GM06990 (cell line): ENCODE measurements around the gene BCLAF3.

Source experiments
- DNase-seq: peaks from one replicate; pipeline ENCODE4 v3.0.0-alpha.2; 2011; ENCODE audit not compliant: insufficient read length; ENCODE audit errors: extremely low read depth
- H3K27me3 ChIP-seq: replicated peaks from 2 replicates; pipeline ENCODE4 v1.6.0; 2011; ENCODE audit warnings: low read length; ENCODE audit not compliant: control insufficient read depth, insufficient read depth
- H3K36me3 ChIP-seq: 2 replicates; pipeline ENCODE4 v1.5.1; 2011; ENCODE audit warnings: low read length; ENCODE audit not compliant: control insufficient read depth, insufficient read depth
- H3K4me3 ChIP-seq: replicated peaks from 2 replicates; pipeline ENCODE4 v1.5.1; 2011; ENCODE audit warnings: low read depth, mild to moderate bottlenecking, control low read depth, low read length
- TF ChIP-seq, protein P1 (sequence below): IDR thresholded peaks from 2 replicates; pipeline ENCODE4 v1.5.1; 2011; ENCODE audit warnings: low read length, control low read depth, mild to moderate bottlenecking, inconsistent platforms; ENCODE audit not compliant: insufficient read depth, poor library complexity, severe bottlenecking

The BCLAF3 gene

DNA sequence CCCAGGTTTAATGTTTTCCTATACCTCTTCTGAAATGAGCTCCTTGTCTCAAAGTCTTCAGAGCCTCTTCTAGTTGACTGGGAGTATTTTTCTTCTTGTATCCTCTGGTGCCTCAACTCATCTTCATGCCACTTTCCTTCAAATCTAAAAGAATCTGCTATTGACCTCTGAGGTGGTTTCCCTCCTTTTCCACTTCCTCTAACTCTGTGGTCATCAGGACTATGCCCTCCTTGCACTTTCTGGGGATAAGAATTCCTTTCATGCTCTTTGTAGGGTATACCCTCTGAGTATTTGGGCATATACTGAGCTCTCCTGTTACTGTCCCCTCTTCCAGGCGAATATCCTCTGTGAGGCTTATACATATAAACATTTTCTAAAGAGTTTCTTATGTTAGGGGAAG, 24.8 kb downstream of the BCLAF3 start:
- H3K27me3 ChIP-seq, result no peaks in the 10 kb centered on the region
- no peak overlapping the region for H3K4me3 ChIP-seq
- no peaks in the 10 kb centered on the region; the same call in 1 of the 2 replicates for H3K36me3 ChIP-seq
- no peak for DNase-seq
- TF ChIP-seq, protein P1, sequence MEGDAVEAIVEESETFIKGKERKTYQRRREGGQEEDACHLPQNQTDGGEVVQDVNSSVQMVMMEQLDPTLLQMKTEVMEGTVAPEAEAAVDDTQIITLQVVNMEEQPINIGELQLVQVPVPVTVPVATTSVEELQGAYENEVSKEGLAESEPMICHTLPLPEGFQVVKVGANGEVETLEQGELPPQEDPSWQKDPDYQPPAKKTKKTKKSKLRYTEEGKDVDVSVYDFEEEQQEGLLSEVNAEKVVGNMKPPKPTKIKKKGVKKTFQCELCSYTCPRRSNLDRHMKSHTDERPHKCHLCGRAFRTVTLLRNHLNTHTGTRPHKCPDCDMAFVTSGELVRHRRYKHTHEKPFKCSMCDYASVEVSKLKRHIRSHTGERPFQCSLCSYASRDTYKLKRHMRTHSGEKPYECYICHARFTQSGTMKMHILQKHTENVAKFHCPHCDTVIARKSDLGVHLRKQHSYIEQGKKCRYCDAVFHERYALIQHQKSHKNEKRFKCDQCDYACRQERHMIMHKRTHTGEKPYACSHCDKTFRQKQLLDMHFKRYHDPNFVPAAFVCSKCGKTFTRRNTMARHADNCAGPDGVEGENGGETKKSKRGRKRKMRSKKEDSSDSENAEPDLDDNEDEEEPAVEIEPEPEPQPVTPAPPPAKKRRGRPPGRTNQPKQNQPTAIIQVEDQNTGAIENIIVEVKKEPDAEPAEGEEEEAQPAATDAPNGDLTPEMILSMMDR, result no peak

GRCh38 chrX:19964017-19964710, 26.7 kb downstream of the BCLAF3 start:
- Histone ChIP-seq H3K36me3 (no peaks in the 10 kb centered on the region; the same call in 1 of the 2 replicates), H3K27me3 (no peaks in the 10 kb centered on the region), H3K4me3 (no peak overlapping the region)
- TF ChIP-seq, protein P1, result no peak
- DNase-seq, result peak; percentile 29

- DNase-seq, result no peak
- H3K4me3 ChIP-seq, result no peak overlapping the region
- no peaks in the 10 kb centered on the region; the same call in 1 of the 2 replicates for H3K36me3 ChIP-seq
- H3K27me3 ChIP-seq, result no peaks in the 10 kb centered on the region
- TF ChIP-seq, protein P1, result no peak
Observed at GRCh38 chrX:19960913-19961312, 29.9 kb downstream of the BCLAF3 start.

DNA sequence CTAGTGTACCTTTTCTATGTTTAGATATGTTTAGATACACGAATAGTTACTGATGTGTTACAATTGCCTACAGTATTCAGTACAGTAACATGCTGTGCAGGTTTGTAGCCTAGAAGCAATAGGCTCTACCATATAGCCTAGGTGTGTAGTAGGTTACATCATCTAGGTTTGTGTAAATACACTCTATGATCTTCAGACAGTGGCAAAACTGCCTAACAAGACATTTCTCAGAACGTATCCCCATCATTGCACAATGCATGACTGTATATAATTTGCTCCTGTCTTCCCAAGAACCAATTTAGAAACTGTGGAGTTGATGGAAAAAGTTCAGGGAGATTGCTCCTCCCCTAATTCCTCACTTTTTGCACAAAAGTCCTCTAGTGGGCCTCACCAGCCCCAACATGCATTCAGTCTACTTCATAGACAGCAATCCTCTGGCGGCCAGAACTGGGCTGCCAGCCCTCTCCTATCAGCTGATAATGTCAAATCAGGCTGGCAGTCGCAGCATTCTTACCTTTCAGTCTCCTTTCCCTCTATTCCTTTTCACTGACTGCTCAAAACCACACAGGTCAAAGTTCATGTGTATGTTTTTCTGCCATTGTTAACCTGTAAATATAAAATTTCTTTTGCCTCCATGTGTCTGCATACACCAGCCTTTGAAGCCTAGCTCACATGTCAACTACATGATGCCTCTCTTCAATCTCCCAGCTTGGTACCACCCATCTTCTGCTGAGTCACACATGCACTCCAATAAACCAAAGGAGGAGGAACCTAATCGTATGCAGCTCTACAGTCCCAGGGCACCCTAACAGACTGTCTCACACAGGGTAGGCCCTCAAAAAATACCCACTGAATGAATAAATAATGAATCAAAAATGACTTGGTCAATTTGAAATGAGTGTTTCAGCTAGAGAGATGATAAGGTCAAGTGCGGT, 32.0 kb downstream of the BCLAF3 start:
- H3K4me3 ChIP-seq, result no peak overlapping the region
- DNase-seq, result no peak
- H3K36me3 ChIP-seq, result no peaks in the 10 kb centered on the region
- no peaks in the 10 kb centered on the region for H3K27me3 ChIP-seq
- TF ChIP-seq, protein P1, result no peak

DNA sequence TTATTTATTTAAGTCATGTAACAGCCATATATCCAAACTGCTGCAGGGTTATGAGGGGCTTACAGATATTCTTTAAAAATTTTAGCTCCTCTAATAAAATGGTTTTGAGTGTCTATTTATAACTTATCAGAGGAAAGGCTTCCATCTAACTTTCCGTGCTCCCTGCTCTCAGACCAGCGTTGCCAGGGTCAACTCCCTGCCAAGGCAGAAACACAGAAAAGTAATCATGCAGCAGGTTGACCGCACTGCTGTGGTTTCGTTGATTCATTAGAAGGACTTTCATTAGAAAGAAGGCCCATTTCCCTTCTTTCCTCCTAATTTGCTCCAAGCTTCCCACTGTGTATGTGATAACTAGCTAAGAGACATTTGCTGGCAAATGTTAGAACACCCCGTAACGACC, 33.9 kb downstream of the BCLAF3 start:
- Histone ChIP-seq H3K27me3 (no peaks in the 10 kb centered on the region), H3K4me3 (no peak overlapping the region), H3K36me3 (no peaks in the 10 kb centered on the region)
- TF ChIP-seq, protein P1, result no peak
- DNase-seq, result no peak
